Chondrocyte (in vitro differentiated cells): Measurements from ENCODE around the gene IDI1. TPM values are rescaled to one million over a fixed set of nuclear protein-coding genes. Genes with fewer than 3 reads are reported as not detected.

Experiments used
- DNase-seq: peaks from one replicate; pipeline ENCODE4 v3.0.0; 2021; ENCODE audit warnings: mixed read lengths, low spot score
- H3K27ac Mint-ChIP-seq: one replicate; pipeline ENCODE4 v1.8.0; 2021; ENCODE audit warnings: mild to moderate bottlenecking, moderate library complexity, mixed read lengths; ENCODE audit not compliant: unreplicated experiment
- H3K27me3 Mint-ChIP-seq: 2 replicates; pipeline ENCODE4 v1.8.0; 2021; ENCODE audit warnings: low read depth, mixed read lengths
- H3K36me3 Mint-ChIP-seq: 2 replicates; pipeline ENCODE4 v1.8.0; 2021; ENCODE audit warnings: low read depth, mixed read lengths
- H3K4me1 Mint-ChIP-seq: 2 replicates; pipeline ENCODE4 v1.8.0; 2021; ENCODE audit warnings: low read depth, mild to moderate bottlenecking, mixed read lengths
- H3K4me3 Mint-ChIP-seq: one replicate; pipeline ENCODE4 v1.8.0; 2021; ENCODE audit warnings: mild to moderate bottlenecking, moderate library complexity, mixed read lengths; ENCODE audit not compliant: unreplicated experiment
- H3K9me3 Mint-ChIP-seq: 2 replicates; pipeline ENCODE4 v1.8.0; 2021; ENCODE audit warnings: low read depth, mixed read lengths
- total RNA-seq: library from RNA; stranded (reverse); gene quantifications from 3 replicates; pipeline ENCODE4 v1.2.1, GENCODE V29; 2021
- TF ChIP-seq, protein P1 (sequence below): fragments of 200-600 bp; sonication (generic); IDR thresholded peaks from 2 replicates; pipeline ENCODE4 v1.5.0; 2021; ENCODE audit warnings: antibody characterized with exemption, mild to moderate bottlenecking, moderate library complexity

The IDI1 gene
- total RNA-seq, 1 donor from 2014 or later, result 40.6 TPM

DNA sequence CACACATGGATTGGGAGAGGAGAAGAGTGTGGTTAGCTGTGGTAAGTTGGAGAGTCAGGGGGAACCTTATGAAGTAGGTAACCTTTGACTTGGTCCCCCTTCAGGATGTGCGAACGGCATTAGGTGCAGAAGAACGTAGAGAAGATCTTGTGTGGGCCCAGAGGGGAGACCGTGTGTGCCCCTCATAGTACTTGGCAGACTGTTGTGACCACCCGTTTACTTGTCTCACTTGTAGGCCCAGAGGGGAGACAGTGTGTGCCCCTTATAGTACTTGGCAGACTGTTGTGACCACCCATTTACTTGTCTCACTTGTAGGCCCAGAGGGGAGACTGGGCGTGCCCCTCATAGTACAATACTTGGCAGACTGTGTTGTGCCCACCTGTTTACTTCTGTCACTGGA is 58.1 kb downstream of the IDI1 start:
- TF ChIP-seq, protein P1, sequence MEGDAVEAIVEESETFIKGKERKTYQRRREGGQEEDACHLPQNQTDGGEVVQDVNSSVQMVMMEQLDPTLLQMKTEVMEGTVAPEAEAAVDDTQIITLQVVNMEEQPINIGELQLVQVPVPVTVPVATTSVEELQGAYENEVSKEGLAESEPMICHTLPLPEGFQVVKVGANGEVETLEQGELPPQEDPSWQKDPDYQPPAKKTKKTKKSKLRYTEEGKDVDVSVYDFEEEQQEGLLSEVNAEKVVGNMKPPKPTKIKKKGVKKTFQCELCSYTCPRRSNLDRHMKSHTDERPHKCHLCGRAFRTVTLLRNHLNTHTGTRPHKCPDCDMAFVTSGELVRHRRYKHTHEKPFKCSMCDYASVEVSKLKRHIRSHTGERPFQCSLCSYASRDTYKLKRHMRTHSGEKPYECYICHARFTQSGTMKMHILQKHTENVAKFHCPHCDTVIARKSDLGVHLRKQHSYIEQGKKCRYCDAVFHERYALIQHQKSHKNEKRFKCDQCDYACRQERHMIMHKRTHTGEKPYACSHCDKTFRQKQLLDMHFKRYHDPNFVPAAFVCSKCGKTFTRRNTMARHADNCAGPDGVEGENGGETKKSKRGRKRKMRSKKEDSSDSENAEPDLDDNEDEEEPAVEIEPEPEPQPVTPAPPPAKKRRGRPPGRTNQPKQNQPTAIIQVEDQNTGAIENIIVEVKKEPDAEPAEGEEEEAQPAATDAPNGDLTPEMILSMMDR, result no peak
- DNase-seq, result no peak
- no peaks in the 10 kb centered on the region for H3K27me3 Mint-ChIP-seq
- H3K27ac Mint-ChIP-seq, result peak overlapping the region; percentile 15
- peak overlapping the region; percentile 36 for H3K4me3 Mint-ChIP-seq
- peaks cover 20% of the 10 kb centered on the region for H3K36me3 Mint-ChIP-seq
- H3K4me1 Mint-ChIP-seq, result peaks cover 38% of the 10 kb centered on the region
- no peaks in the 10 kb centered on the region for H3K9me3 Mint-ChIP-seq

Other genes with a start within 250 kb of the IDI1 start
- 57.4 to 72.0 TPM (median 67.1 TPM) in 3 replicates for gene LARP4B, start 117.4 kb downstream of the IDI1 start, total RNA-seq
- gene GTPBP4, start 60.7 kb downstream of the IDI1 start, total RNA-seq, result 48.5 to 57.8 TPM (median 54.8 TPM) in 3 replicates
- not detected in 3 replicates for gene IDI2, start 23.3 kb downstream of the IDI1 start, total RNA-seq
- 10.9 to 15.5 TPM (median 12.4 TPM) in 3 replicates for gene WDR37, start 7.3 kb upstream of the IDI1 start, total RNA-seq